ENCODE measurements around the gene RAB3B. TPM values are rescaled to one million over a fixed set of nuclear protein-coding genes. Genes with fewer than 3 reads are reported as not detected.

Gene RAB3B
- total and polyA plus RNA-seq, 3 experiments from 2014 or later: 0.01 to 0.13 (median 0.11) TPM

- Mint-ChIP-seq H3K27me3 (peaks cover 5 to 23% of the 10 kb centered on the region in 2 donors), H3K9me3 (no peaks in the 10 kb centered on the region), H3K27ac (no peak overlapping the region), H3K36me3 (no peaks in the 10 kb centered on the region), H3K4me1 (no peaks in the 10 kb centered on the region), H3K4me3 (no peak overlapping the region)
- H3K36me3 ChIP-seq (ENCODE audit: insufficient read depth, low read length): no peaks in the 10 kb centered on the region
- DNase-seq: no peak
- CTCF ChIA-PET: no interaction called here
- no peak overlapping the region for H3K27ac ChIP-seq (ENCODE audit: low read depth, low read length)
- H3K27me3 ChIP-seq (ENCODE audit: insufficient read depth, low read length, poor library complexity, severe bottlenecking): no peaks in the 10 kb centered on the region
- POLR2A ChIA-PET: no interaction called here
- H3K4me1 ChIP-seq (ENCODE audit: insufficient read depth, low read length): no peaks in the 10 kb centered on the region
- H3K9me3 ChIP-seq (ENCODE audit: low read length): no peaks in the 10 kb centered on the region
- H3K4me3 ChIP-seq (ENCODE audit: low read length): no peak overlapping the region
Observed at GRCh38 chr1:51964309-51964696, 26.2 kb downstream of the RAB3B start.

GRCh38 chr1:51963592-51964308 lies 26.8 kb downstream of the RAB3B start:
- no peak overlapping the region for H3K4me3 ChIP-seq (ENCODE audit: low read length)
- no peaks in the 10 kb centered on the region for H3K27me3 ChIP-seq (ENCODE audit: insufficient read depth, low read length, poor library complexity, severe bottlenecking)
- no peak overlapping the region for H3K27ac Mint-ChIP-seq
- no peaks in the 10 kb centered on the region for H3K36me3 ChIP-seq (ENCODE audit: insufficient read depth, low read length)
- H3K27me3 Mint-ChIP-seq: peaks cover 5 to 24% of the 10 kb centered on the region in 2 donors
- no peaks in the 10 kb centered on the region for H3K9me3 Mint-ChIP-seq
- no peak for DNase-seq
- H3K36me3 Mint-ChIP-seq: no peaks in the 10 kb centered on the region
- no peaks in the 10 kb centered on the region for H3K4me1 Mint-ChIP-seq
- H3K4me1 ChIP-seq (ENCODE audit: insufficient read depth, low read length): no peaks in the 10 kb centered on the region
- no peak overlapping the region for H3K27ac ChIP-seq (ENCODE audit: low read depth, low read length)
- ChIA-PET CTCF (no interaction called here), POLR2A (no interaction called here)
- H3K4me3 Mint-ChIP-seq: no peak overlapping the region
- no peaks in the 10 kb centered on the region for H3K9me3 ChIP-seq (ENCODE audit: low read length)

- H3K27me3 ChIP-seq (ENCODE audit: insufficient read depth, low read length, poor library complexity, severe bottlenecking): no peaks in the 10 kb centered on the region
- H3K36me3 ChIP-seq (ENCODE audit: insufficient read depth, low read length): no peaks in the 10 kb centered on the region
- CTCF ChIA-PET: no interaction called here
- DNase-seq: no peak
- Mint-ChIP-seq H3K36me3 (no peaks in the 10 kb centered on the region), H3K9me3 (no peaks in the 10 kb centered on the region), H3K27me3 (peaks cover 5 to 20% of the 10 kb centered on the region in 2 donors), H3K4me1 (no peaks in the 10 kb centered on the region), H3K4me3 (no peak overlapping the region), H3K27ac (no peak overlapping the region)
- H3K4me3 ChIP-seq (ENCODE audit: low read length): no peak overlapping the region
- H3K9me3 ChIP-seq (ENCODE audit: low read length): no peaks in the 10 kb centered on the region
- POLR2A ChIA-PET: no interaction called here
- H3K27ac ChIP-seq (ENCODE audit: low read depth, low read length): no peak overlapping the region
- H3K4me1 ChIP-seq (ENCODE audit: insufficient read depth, low read length): no peaks in the 10 kb centered on the region
Observed at GRCh38 chr1:51962486-51963356, 27.8 kb downstream of the RAB3B start.

GRCh38 chr1:51961954-51962353 lies 28.5 kb downstream of the RAB3B start:
- no peak overlapping the region for H3K4me3 Mint-ChIP-seq
- no peaks in the 10 kb centered on the region for H3K9me3 ChIP-seq (ENCODE audit: low read length)
- H3K27ac Mint-ChIP-seq: no peak overlapping the region
- DNase-seq: no peak
- peaks cover 5 to 20% of the 10 kb centered on the region in 2 donors for H3K27me3 Mint-ChIP-seq
- POLR2A ChIA-PET: no interaction called here
- CTCF ChIA-PET: no interaction called here
- H3K36me3 ChIP-seq (ENCODE audit: insufficient read depth, low read length): no peaks in the 10 kb centered on the region
- H3K36me3 Mint-ChIP-seq: no peaks in the 10 kb centered on the region
- no peaks in the 10 kb centered on the region for H3K27me3 ChIP-seq (ENCODE audit: insufficient read depth, low read length, poor library complexity, severe bottlenecking)
- no peak overlapping the region for H3K4me3 ChIP-seq (ENCODE audit: low read length)
- H3K4me1 ChIP-seq (ENCODE audit: insufficient read depth, low read length): no peaks in the 10 kb centered on the region
- H3K27ac ChIP-seq (ENCODE audit: low read depth, low read length): no peak overlapping the region
- no peaks in the 10 kb centered on the region for H3K9me3 Mint-ChIP-seq
- H3K4me1 Mint-ChIP-seq: no peaks in the 10 kb centered on the region

GRCh38 chr1:51961231-51961630 lies 29.3 kb downstream of the RAB3B start:
- H3K27me3 ChIP-seq (ENCODE audit: insufficient read depth, low read length, poor library complexity, severe bottlenecking): no peaks in the 10 kb centered on the region
- no peaks in the 10 kb centered on the region for H3K36me3 ChIP-seq (ENCODE audit: insufficient read depth, low read length)
- no peak overlapping the region for H3K4me3 Mint-ChIP-seq
- H3K4me3 ChIP-seq (ENCODE audit: low read length): no peak overlapping the region
- no peak overlapping the region for H3K27ac Mint-ChIP-seq
- peaks cover 5 to 19% of the 10 kb centered on the region in 2 donors for H3K27me3 Mint-ChIP-seq
- H3K4me1 Mint-ChIP-seq: no peaks in the 10 kb centered on the region
- no peaks in the 10 kb centered on the region for H3K4me1 ChIP-seq (ENCODE audit: insufficient read depth, low read length)
- H3K9me3 ChIP-seq (ENCODE audit: low read length): no peaks in the 10 kb centered on the region
- ChIA-PET POLR2A (no interaction called here), CTCF (no interaction called here)
- H3K36me3 Mint-ChIP-seq: no peaks in the 10 kb centered on the region
- no peak overlapping the region for H3K27ac ChIP-seq (ENCODE audit: low read depth, low read length)
- DNase-seq: no peak
- no peaks in the 10 kb centered on the region for H3K9me3 Mint-ChIP-seq

GRCh38 chr1:51960262-51960661 lies 30.2 kb downstream of the RAB3B start:
- no peaks in the 10 kb centered on the region for H3K9me3 Mint-ChIP-seq
- Histone ChIP-seq H3K27ac (ENCODE audit: low read depth, low read length) (no peak overlapping the region), H3K9me3 (ENCODE audit: low read length) (no peaks in the 10 kb centered on the region), H3K4me3 (ENCODE audit: low read length) (no peak overlapping the region), H3K4me1 (ENCODE audit: insufficient read depth, low read length) (no peaks in the 10 kb centered on the region), H3K27me3 (ENCODE audit: insufficient read depth, low read length, poor library complexity, severe bottlenecking) (no peaks in the 10 kb centered on the region), H3K36me3 (ENCODE audit: insufficient read depth, low read length) (no peaks in the 10 kb centered on the region)
- POLR2A ChIA-PET: no interaction called here
- CTCF ChIA-PET: no interaction called here
- no peak for DNase-seq
- no peaks in the 10 kb centered on the region for H3K4me1 Mint-ChIP-seq
- no peaks in the 10 kb centered on the region for H3K36me3 Mint-ChIP-seq
- H3K27me3 Mint-ChIP-seq: peaks cover 5 to 15% of the 10 kb centered on the region in 2 donors
- H3K4me3 Mint-ChIP-seq: no peak overlapping the region
- H3K27ac Mint-ChIP-seq: no peak overlapping the region

GRCh38 chr1:51958824-51959223 lies 31.7 kb downstream of the RAB3B start:
- no peak overlapping the region for H3K4me3 ChIP-seq (ENCODE audit: low read length)
- no peaks in the 10 kb centered on the region for H3K27me3 ChIP-seq (ENCODE audit: insufficient read depth, low read length, poor library complexity, severe bottlenecking)
- Mint-ChIP-seq H3K36me3 (no peaks in the 10 kb centered on the region), H3K4me3 (no peak overlapping the region), H3K27me3 (peaks cover 2 to 15% of the 10 kb centered on the region in 2 donors), H3K9me3 (no peaks in the 10 kb centered on the region), H3K27ac (no peak overlapping the region), H3K4me1 (no peaks in the 10 kb centered on the region)
- no peak overlapping the region for H3K27ac ChIP-seq (ENCODE audit: low read depth, low read length)
- H3K4me1 ChIP-seq (ENCODE audit: insufficient read depth, low read length): no peaks in the 10 kb centered on the region
- POLR2A ChIA-PET: no interaction called here
- no peak for DNase-seq
- H3K9me3 ChIP-seq (ENCODE audit: low read length): no peaks in the 10 kb centered on the region
- CTCF ChIA-PET: no interaction called here
- no peaks in the 10 kb centered on the region for H3K36me3 ChIP-seq (ENCODE audit: insufficient read depth, low read length)

GRCh38 chr1:51957618-51958017 lies 32.9 kb downstream of the RAB3B start:
- ChIA-PET CTCF (no interaction called here), POLR2A (no interaction called here)
- Mint-ChIP-seq H3K4me3 (no peak overlapping the region), H3K27ac (no peak overlapping the region), H3K9me3 (no peaks in the 10 kb centered on the region), H3K27me3 (peaks cover 4 to 15% of the 10 kb centered on the region in 2 donors), H3K4me1 (no peaks in the 10 kb centered on the region), H3K36me3 (no peaks in the 10 kb centered on the region)
- Histone ChIP-seq H3K36me3 (ENCODE audit: insufficient read depth, low read length) (no peaks in the 10 kb centered on the region), H3K4me1 (ENCODE audit: insufficient read depth, low read length) (no peaks in the 10 kb centered on the region), H3K27ac (ENCODE audit: low read depth, low read length) (no peak overlapping the region), H3K9me3 (ENCODE audit: low read length) (no peaks in the 10 kb centered on the region), H3K27me3 (ENCODE audit: insufficient read depth, low read length, poor library complexity, severe bottlenecking) (no peaks in the 10 kb centered on the region), H3K4me3 (ENCODE audit: low read length) (no peak overlapping the region)
- no peak for DNase-seq

All from CD8-positive, alpha-beta memory T cell (primary cell).